Measurements from ENCODE around the gene LYPD8. TPM values are rescaled to one million over a fixed set of nuclear protein-coding genes. Genes with fewer than 3 reads are reported as not detected.

The LYPD8 gene
- total RNA-seq, 1 experiment from 2014 or later, result not detected

DNA sequence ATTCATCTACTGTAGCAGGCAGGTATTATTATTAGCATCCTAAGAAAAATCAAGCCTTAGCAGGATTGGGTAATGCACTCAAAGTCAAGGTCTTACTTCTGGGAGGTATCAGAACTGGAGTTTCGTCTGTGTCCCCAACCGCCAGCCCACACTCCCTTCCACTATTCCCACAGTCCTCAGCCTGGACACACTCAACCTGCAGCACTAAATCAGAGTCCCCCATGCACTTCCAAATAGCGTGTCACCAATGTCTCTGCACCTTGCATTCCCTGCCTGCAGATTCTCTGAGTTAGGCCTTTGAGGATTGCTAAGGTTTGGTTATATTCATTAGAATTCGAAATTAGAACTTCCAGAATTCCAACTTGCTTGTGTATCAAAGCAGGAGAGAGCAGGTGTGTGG, 3.9 kb downstream of the LYPD8 start:
- no peaks in the 10 kb centered on the region for H3K9me3 Mint-ChIP-seq (ENCODE audit: unreplicated experiment)
- no peak overlapping the region for H3K4me3 Mint-ChIP-seq (ENCODE audit: unreplicated experiment)
- POLR2A ChIA-PET, result no interaction called here
- no peaks in the 10 kb centered on the region for H3K36me3 Mint-ChIP-seq (ENCODE audit: insufficient read depth, unreplicated experiment)
- no peaks in the 10 kb centered on the region for H3K4me1 Mint-ChIP-seq (ENCODE audit: low read depth, unreplicated experiment)
- no peak overlapping the region for H3K27ac Mint-ChIP-seq (ENCODE audit: unreplicated experiment)
- Histone ChIP-seq H3K4me1 (no peaks in the 10 kb centered on the region), H3K9me3 (peaks cover 6% of the 10 kb centered on the region; the same call in 1 of the 2 replicates), H3K4me3 (ENCODE audit: low read depth, low read length) (no peak overlapping the region), H3K36me3 (ENCODE audit: control insufficient read depth, insufficient read depth, low read length) (no peaks in the 10 kb centered on the region), H3K27me3 (replicated peaks; ENCODE audit: control insufficient read depth, insufficient read depth, low read length) (no peaks in the 10 kb centered on the region)
- DNase-seq, result no peak
- BruUV-seq (replicated peaks), result no TSS peak
- intact Hi-C loops (cut with micrococcal nuclease; ENCODE audit: unreplicated experiment), result no loop called here
- CTCF ChIA-PET, result no interaction called here
- H3K27me3 Mint-ChIP-seq (ENCODE audit: insufficient read depth, unreplicated experiment), result no peaks in the 10 kb centered on the region
- no peak for TF ChIP-seq CTCF (IDR thresholded peaks at IDR 0.05; ENCODE audit: insufficient read depth in 1 of 2, low read depth in 1 of 2, low read length in 1 of 2, severe bottlenecking in 1 of 2, unreplicated experiment in 1 of 2)

DNA sequence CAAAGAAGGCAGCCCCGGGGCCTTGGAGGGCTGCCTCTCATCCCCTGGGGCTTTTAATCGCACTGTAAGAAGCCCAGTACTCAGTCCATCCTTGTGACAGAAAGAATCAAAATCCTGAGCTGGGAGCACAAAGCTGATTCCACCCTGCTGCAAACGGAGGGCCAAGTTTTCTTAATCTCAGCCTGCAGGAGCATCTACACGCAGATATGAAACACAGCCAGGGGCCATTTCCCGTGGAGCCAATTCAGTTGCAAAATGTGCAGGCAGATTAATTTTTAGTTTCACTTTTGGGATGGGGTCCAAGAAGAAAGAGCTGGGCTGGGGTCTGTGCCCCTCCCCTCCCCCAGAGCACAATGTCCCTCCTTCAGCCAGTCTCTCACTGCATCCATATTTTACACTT, 4.4 kb downstream of the LYPD8 start:
- Mint-ChIP-seq H3K4me1 (ENCODE audit: low read depth, unreplicated experiment) (no peaks in the 10 kb centered on the region), H3K27me3 (ENCODE audit: insufficient read depth, unreplicated experiment) (no peaks in the 10 kb centered on the region), H3K36me3 (ENCODE audit: insufficient read depth, unreplicated experiment) (no peaks in the 10 kb centered on the region), H3K4me3 (ENCODE audit: unreplicated experiment) (no peak overlapping the region), H3K9me3 (ENCODE audit: unreplicated experiment) (no peaks in the 10 kb centered on the region), H3K27ac (ENCODE audit: unreplicated experiment) (no peak overlapping the region)
- DNase-seq, result no peak
- H3K27me3 ChIP-seq (replicated peaks; ENCODE audit: control insufficient read depth, insufficient read depth, low read length), result no peaks in the 10 kb centered on the region
- H3K36me3 ChIP-seq (ENCODE audit: control insufficient read depth, insufficient read depth, low read length), result no peaks in the 10 kb centered on the region
- H3K4me3 ChIP-seq (ENCODE audit: low read depth, low read length), result no peak overlapping the region
- no peak for TF ChIP-seq CTCF (IDR thresholded peaks at IDR 0.05; ENCODE audit: insufficient read depth in 1 of 2, low read depth in 1 of 2, low read length in 1 of 2, severe bottlenecking in 1 of 2, unreplicated experiment in 1 of 2)
- BruUV-seq (replicated peaks), result no TSS peak
- CTCF ChIA-PET, result no interaction called here
- peaks cover 6% of the 10 kb centered on the region; the same call in 1 of the 2 replicates for H3K9me3 ChIP-seq
- intact Hi-C loops (cut with micrococcal nuclease; ENCODE audit: unreplicated experiment), result no loop called here
- POLR2A ChIA-PET, result no interaction called here
- no peaks in the 10 kb centered on the region for H3K4me1 ChIP-seq

DNA sequence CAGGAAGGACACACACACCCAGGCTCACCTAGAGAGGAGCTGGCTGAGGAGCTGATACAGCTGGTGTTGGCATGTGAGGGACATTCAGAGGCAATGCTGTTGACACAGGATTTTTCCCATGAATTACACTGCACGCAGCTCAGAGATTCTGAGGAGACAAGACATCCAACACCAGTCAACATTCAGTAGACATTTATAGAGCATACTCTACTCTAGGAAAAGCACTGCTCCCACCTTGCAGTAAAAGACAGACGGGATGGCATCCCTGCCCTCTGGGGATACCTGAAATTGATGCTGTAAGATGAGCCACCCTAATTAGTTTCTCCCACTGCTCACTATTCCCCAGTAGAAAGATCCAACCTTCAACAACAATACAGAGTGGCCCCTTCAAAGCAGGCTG, 5.1 kb downstream of the LYPD8 start:
- H3K27me3 ChIP-seq (replicated peaks; ENCODE audit: control insufficient read depth, insufficient read depth, low read length), result no peaks in the 10 kb centered on the region
- Mint-ChIP-seq H3K27me3 (ENCODE audit: insufficient read depth, unreplicated experiment) (no peaks in the 10 kb centered on the region), H3K9me3 (ENCODE audit: unreplicated experiment) (no peaks in the 10 kb centered on the region), H3K4me1 (ENCODE audit: low read depth, unreplicated experiment) (no peaks in the 10 kb centered on the region), H3K27ac (ENCODE audit: unreplicated experiment) (no peak overlapping the region), H3K36me3 (ENCODE audit: insufficient read depth, unreplicated experiment) (no peaks in the 10 kb centered on the region), H3K4me3 (ENCODE audit: unreplicated experiment) (no peak overlapping the region)
- ChIA-PET POLR2A (no interaction called here), CTCF (no interaction called here)
- H3K9me3 ChIP-seq, result peaks cover 6% of the 10 kb centered on the region; the same call in 1 of the 2 replicates
- no peaks in the 10 kb centered on the region for H3K36me3 ChIP-seq (ENCODE audit: control insufficient read depth, insufficient read depth, low read length)
- TF ChIP-seq CTCF (IDR thresholded peaks at IDR 0.05; ENCODE audit: insufficient read depth in 1 of 2, low read depth in 1 of 2, low read length in 1 of 2, severe bottlenecking in 1 of 2, unreplicated experiment in 1 of 2), result no peak
- BruUV-seq (replicated peaks), result no TSS peak
- no peak for DNase-seq
- H3K4me1 ChIP-seq, result no peaks in the 10 kb centered on the region
- no peak overlapping the region for H3K4me3 ChIP-seq (ENCODE audit: low read depth, low read length)
- intact Hi-C loops (cut with micrococcal nuclease; ENCODE audit: unreplicated experiment), result no loop called here

All from Caco-2 (cell line).